GM18951 (cell line): Measurements from ENCODE around the gene CTDP1.

Experiments
- POLR2A ChIP-seq: IDR thresholded peaks from 4 replicates; pipeline ENCODE4 v1.6.1; 2011; ENCODE audit warnings: mild to moderate bottlenecking; ENCODE audit not compliant: insufficient read length, insufficient read depth; ENCODE audit errors: extremely low read depth
- in situ Hi-C: fragments of 300-500 bp; cut with MboI; formaldehyde crosslinking; loops from one replicate; pipeline ENCODE4 v1.12.0; 2022; ENCODE audit warnings: low sequenced_read_pairs, mixed read lengths, inconsistent platforms; ENCODE audit not compliant: unreplicated experiment

The CTDP1 gene

DNA sequence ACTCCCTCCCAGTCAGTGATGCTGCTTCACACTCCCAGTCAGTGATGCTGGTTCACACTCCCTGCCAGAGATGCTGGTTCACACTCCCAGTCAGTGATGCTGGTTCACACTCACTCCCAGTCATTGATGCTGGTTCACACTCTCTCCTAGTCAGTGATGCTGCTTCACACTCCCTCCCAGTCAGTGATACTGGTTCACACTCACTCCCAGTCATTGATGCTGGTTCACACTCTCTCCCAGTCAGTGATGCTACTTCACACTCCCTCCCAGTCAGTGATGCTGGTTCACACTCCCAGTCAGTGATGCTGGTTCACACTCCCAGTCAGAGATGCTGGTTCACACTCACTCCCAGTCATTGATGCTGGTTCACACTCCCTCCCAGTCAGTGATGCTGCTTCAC lies 83.8 kb downstream of the CTDP1 start:
- no peak for TF ChIP-seq POLR2A

DNA sequence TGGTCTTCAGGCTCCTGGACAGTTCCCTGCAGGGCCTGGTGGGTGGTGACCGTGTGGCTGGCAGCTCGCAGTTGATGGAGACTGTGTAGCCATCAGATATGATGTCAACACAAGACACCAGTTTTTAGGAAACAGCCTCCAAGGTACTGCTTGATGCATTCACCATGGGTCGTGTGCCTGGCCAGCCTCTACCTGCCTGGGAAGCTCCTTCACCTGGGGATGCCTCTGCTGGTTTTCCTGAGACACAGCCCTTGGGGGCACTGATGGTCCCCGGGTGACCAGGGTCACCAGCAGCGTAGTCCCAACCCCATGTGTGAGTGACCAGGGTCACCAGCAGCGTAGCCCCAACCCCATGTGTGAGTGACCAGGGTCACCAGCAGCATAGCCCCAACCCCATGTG lies 84.5 kb downstream of the CTDP1 start:
- in situ Hi-C loops, result no loop called here
- no peak for TF ChIP-seq POLR2A

More for the DNA sequence above, 83.8 kb downstream of the CTDP1 start:
- in situ Hi-C loops, result no loop called here

DNA sequence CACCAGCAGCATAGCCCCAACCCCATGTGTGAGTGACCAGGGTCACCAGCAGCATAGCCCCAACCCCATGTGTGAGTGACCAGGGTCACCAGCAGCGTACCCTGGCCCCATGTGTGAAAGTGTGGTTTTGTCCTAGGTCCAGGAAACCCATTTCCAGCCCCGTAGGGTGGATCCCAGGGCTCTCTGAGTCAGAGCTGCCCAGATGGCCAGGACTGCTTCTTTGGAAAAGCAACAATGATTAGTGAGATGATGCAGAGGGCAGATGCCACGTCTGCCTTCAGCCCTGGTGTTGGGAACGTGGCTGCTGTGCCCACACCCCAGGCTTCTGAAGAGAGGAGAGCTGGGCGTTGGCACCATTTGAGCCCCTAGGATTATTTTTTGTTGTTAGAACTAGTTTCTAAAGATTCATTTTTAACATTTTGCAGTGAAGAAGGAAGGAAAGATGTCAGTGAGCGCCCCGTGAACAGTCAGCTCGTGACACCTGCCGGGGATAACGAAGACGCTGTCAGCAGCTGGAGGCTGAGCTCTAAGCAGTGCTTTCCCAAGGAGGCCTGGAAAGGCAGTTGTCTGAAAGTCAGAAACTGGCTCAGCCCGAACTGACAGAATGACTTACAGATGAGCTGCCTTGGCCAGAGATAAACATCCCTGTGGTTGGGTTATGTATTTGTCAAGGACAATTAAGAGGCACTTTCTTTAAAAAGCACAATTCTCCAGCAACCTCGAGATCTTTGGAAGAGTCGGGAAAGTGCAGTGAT lies 86.1 kb downstream of the CTDP1 start:
- in situ Hi-C loops, result no loop called here
- no peak for TF ChIP-seq POLR2A

DNA sequence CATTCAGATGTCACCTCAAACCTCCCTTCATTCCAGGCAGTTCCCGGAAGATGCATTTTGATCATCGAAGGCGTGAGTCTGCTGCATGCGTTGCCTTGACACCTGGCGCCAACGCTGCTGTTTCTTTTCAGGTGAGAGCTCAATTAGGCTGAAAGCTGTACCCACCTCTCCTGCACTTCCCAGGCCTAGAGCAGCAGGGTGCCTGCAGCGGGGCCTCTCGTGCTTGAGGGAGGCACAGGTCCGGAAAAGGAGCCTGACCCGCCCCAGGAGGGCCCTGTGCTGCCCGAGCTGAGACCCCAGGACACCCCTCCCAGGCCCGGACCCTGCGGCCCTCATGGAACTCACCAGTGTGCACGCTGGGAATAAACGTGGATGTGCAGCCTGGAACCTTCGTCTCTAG lies 86.7 kb downstream of the CTDP1 start:
- in situ Hi-C loops, result no loop called here
- no peak for TF ChIP-seq POLR2A

DNA sequence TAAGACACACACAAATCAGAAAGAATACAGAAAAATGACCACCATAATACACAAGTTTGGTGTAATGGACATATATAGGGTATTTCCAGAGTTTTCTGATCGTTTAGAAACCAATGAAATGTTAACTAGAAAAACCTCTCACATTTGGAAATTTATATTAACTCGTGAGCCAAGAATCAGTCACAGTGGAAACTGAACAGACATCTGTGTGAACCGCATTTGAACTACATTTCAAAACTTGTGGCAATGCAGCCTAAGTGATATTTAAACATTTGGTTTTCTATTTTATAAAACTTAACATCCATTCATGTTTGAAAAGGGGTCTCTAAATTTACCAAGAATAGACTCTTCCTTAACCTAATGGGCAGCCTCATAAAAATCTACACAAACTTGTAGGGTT lies 89.1 kb downstream of the CTDP1 start:
- no peak for TF ChIP-seq POLR2A
- in situ Hi-C loops, result no loop called here

DNA sequence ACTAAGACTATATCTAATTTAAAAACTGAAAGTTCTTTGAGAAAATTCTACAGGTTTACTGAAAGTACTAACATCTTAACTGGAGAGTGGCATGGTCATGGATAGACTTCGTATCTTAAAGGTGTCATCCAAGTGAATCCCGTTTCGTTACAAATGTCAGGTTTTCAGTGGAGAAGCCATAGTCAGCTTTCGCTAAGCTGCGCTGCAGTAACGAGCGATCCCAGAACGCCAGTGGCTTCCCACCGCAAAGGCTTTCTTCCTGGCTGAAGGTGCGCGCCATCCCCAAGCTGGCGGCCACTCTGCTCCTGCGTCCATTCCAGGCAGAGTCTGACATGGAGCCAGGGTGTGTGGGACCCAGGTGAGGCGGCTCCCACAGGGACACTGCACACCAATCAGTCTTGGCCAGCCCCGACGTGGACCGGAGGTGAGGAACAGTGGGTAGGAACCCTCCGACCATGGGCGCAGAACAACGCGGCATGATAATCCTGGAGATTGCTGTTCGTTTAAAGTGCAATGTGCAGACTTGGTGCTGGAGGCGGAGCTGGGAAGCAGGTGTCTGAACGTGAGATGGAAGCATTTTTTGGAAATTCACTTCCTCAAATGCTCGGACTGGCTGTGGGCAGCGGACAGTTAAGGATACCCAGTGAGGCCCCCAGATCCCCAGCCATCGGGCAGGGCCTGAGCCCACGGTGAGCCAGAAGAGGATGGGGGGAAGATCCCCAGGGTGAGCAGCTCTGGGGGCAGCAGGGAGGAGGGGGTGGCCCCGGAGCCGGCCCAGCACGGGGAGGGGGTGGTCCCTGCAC lies 90.3 kb downstream of the CTDP1 start:
- in situ Hi-C loops, result no loop called here
- TF ChIP-seq POLR2A, result no peak

DNA sequence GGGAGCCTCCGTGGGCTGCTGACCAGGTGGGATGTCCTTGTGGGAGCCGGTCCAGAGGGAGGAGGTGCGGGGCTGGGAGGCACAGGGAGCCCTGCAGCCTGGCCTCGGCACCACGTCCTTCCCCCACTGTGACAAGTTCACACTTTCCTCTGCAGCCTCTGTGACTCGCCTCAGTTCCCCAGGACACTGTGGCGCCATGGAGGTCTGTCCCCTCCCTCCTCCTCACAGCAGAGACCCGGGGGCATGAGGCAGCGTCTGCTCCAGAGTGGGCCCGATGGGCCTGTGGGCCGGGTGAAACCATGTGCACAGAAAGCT lies 90.9 kb downstream of the CTDP1 start:
- in situ Hi-C loops, result no loop called here
- TF ChIP-seq POLR2A, result no peak

DNA sequence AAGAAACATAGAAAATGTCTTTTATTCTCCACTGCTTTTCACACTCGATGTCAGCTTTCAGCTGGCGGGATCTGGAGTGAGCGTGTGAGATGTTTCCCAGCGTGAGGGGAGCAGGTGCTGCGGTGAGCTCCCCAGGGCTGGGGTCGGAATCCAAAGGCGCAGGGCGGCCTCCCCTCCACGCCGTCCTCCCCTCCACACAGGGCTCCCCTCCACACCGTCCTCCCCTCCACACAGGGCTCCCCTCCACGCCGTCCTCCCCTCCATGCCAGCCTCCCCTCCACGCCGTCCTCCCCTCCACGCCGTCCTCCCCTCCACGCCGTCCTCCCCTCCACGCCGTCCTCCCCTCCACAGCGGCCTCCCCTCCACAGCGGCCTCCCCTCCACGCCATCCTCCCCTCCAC lies 91.2 kb downstream of the CTDP1 start:
- in situ Hi-C loops, result no loop called here
- no peak for TF ChIP-seq POLR2A

DNA sequence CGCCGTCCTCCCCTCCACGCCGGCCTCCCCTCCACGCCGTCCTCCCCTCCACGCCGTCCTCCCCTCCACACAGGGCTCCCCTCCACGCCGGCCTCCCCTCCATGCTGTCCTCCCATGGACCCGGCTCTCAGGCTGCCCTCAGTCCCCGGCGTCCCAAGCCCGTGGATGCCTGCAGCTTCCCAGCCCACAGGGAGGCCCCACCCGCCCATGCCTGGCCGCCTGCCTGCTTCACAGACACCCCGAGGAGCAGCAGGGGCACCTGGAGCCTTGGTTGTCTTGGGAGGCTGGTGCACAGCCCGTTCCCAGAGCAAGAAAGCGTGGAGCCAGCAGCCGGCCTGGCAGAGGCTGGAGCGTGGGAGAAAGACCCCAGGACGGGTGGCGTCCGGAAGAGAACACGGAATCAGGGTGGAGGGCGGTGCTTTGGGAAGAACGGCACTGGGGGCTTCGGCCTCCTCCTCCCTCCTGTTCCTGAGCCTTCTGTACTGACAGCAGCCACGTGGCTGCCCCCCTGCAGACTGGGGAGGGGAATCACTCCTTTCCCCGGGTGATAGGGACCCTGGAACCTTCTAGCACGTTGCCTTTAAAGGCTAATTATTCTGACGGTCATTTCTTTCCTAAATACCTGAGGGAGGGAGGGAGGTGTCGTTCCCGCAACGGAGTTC lies 92.0 kb downstream of the CTDP1 start:
- no peak for TF ChIP-seq POLR2A
- in situ Hi-C loops, result no loop called here

DNA sequence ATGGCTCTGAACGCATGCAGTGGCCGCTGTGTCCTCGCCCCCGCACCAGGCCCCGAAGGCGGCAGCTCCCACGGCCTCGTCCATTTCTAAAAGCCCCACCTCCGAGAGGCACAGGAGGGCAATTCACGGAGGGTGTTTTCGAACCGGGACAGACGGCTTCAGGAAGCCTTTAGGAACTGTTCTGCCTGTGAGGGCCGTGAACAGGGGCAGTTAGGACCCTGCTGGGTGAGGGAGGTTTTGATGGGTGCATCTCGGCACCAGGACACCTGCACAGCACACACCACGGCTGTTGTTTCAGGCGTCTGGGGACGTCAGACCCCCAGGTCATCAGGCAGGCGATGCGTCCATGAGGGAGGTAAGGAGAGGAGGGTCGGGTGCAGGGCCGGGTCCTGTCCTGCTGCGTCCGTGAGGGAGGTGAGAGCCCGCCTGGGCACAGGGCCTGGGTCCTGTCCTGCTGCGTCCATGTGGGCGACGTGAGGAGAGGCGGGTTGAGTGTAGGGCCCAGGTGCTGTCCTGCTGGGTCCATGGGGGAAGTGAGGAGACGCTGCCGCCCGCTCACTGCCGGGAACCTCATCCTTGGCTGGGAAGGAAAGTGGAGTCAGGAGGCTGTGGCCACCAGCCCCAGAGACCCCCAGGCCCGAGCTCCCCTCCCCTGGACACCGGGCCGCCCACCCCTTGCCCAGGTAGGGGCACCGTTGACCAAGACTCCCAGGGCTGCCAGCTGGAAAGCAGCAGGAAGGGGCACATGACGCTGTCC lies 92.7 kb downstream of the CTDP1 start:
- no peak for TF ChIP-seq POLR2A
- in situ Hi-C loops, result no loop called here

DNA sequence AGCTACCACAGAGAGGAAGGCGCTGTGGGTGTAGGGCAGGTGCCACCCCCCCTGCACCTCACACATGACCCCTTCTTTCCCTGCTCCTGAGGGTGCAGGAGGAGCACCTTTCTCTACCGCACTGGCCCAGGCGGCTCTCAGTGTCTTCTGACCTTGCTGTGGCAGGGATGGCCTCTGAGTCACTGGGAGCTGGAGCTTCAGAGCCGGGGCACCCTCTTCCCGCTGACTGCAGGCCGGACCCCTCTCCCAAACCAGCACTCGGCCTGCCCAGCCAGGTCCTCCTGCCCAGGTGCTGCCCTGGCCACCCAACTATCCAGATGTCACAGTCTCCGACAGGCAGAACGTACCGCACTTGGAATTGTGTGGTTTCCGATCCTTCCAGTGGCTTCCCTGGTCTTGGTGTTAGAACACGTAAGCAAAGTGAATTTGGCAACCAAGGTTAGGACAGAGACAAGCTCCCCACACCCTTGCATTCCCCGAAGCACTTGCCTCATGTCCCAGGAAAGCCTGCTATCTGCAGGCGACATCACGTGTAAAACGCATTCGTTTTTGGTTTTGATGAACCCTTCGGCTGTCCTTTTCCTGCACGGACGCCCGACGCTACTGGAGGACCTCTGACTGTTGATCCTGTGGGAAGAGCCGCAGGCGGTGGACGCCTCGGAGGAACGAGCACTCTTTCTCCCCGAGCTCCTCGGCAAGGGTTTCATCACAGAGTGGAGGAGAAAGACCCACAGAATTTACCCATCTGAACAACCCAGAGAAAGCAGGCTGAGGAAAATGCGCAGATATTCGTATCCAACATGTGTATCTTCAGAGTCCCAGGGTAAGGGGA lies 93.5 kb downstream of the CTDP1 start:
- in situ Hi-C loops, result no loop called here
- no peak for TF ChIP-seq POLR2A

DNA sequence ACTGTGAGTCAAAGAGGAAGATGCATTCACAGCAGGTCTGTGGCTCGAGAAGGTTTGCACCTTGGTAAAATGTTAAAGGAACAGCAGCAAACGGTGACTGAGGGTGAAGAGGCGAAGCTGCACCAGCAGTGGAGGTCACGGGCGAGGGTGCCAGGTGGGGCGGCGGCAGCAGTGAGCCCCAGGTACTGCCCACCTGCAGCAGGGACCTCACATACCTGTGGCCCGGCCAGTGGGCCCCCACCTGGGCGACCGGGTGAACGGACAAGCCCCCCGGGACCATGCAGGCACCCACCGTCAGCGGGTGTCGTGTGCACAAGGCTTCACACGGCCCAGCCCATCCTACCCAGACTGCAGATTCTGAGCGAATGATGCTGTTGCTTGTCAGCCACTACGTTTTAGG lies 94.5 kb downstream of the CTDP1 start:
- in situ Hi-C loops, result no loop called here
- no peak for TF ChIP-seq POLR2A
